Peyer's patch (tissue), 4 donors: ENCODE measurements around the gene NOXA1.

ENCODE experiments used
- POLR2A ChIP-seq, 2 donors: fragments of 450-650 bp; IDR thresholded peaks; one replicate each; pipeline ENCODE4 v1.5.1; 2017; ENCODE audit warnings: antibody characterized with exemption in 2 of 2, mild to moderate bottlenecking in 2 of 2, moderate library complexity in 2 of 2
- TF ChIP-seq, protein P1 (sequence below), 6 experiments: fragments of 450-650 bp in 4 of 6; fragments of 200-600 bp in 2 of 6; sonication (generic) in 1 of 6; IDR thresholded peaks; one replicate each; pipeline ENCODE4 v1.5.1; 2017 to 2019; ENCODE audit warnings: antibody characterized with exemption in 6 of 6, mild to moderate bottlenecking in 3 of 6, moderate library complexity in 1 of 6

DNA sequence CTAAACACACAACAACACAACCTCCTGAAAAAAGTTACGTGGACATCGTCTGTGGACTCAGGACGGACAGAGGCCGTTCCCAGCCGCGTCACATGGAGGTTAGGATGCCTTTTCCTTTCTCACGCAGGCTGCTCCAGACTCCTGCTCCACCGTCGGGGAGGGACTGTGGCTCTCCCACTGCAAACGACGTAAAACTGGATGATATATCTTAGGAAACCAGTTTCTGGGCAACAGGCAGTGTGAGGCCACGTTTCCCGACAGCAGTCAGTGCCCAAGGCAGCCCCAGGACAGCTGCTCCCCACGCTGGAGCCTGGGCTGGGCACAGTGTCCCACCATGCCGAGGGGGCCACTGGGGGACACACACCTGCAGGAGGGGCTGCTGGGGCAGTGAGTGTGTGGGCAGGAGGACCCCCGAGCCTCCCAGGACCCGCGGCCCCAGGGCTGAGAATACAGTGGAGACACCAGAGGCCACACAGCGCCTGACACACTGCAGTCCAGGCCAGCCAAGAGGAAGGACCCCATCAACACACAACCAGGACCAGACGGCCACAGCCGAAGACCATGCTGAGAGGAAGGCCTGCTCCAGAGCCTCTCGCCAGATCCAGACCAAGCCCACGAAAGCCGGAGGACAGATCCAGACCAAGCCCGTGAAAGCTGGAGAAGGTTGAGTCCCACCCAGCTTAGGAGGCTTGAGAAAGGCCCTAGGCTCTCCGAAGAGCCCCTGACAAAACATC is 26.4 kb upstream of the NOXA1 start:
- TF ChIP-seq, protein P1, sequence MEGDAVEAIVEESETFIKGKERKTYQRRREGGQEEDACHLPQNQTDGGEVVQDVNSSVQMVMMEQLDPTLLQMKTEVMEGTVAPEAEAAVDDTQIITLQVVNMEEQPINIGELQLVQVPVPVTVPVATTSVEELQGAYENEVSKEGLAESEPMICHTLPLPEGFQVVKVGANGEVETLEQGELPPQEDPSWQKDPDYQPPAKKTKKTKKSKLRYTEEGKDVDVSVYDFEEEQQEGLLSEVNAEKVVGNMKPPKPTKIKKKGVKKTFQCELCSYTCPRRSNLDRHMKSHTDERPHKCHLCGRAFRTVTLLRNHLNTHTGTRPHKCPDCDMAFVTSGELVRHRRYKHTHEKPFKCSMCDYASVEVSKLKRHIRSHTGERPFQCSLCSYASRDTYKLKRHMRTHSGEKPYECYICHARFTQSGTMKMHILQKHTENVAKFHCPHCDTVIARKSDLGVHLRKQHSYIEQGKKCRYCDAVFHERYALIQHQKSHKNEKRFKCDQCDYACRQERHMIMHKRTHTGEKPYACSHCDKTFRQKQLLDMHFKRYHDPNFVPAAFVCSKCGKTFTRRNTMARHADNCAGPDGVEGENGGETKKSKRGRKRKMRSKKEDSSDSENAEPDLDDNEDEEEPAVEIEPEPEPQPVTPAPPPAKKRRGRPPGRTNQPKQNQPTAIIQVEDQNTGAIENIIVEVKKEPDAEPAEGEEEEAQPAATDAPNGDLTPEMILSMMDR (IDR thresholded peaks at IDR 0.05), result no peak
- no peak for TF ChIP-seq POLR2A (IDR thresholded peaks at IDR 0.05)
